ENCODE data around the gene SGMS2. TPM values are rescaled to one million over a fixed set of nuclear protein-coding genes. Genes with fewer than 3 reads are reported as not detected.

Gene SGMS2
- total and polyA plus RNA-seq, 2 of the 13 experiments (the other 11 are each of a cell fraction or from before 2014, with no cell fraction given): 1.2 to 1.7 TPM

GRCh38 chr4:107930821-107931774 is 106.4 kb downstream of the SGMS2 start, which contains the start of gene CYP2U1 (continued):
- TF ChIP-seq PLSCR1 (CRISPR knock-in tag; IDR thresholded peaks at IDR 0.05; ENCODE audit: borderline replicate concordance) (no peak), ETS1 (CRISPR knock-in tag; IDR thresholded peaks at IDR 0.05) (no peak), GABPA (IDR thresholded peaks at IDR 0.05; ENCODE audit: low read depth, low read length) (no peak), GABPA (CRISPR knock-in tag; IDR thresholded peaks at IDR 0.05; ENCODE audit: low read depth) (no peak), ZBTB44 (CRISPR knock-in tag; IDR thresholded peaks at IDR 0.05) (no peak), PRDM15 (CRISPR knock-in tag; IDR thresholded peaks at IDR 0.05) (no peak), ZNF556 (CRISPR knock-in tag; IDR thresholded peaks at IDR 0.05; ENCODE audit: borderline replicate concordance) (peak; percentile 73; the same call in 1 of the 2 replicates), GRHL1 (CRISPR knock-in tag; conservative IDR thresholded peaks at IDR 0.05) (no peak), ZXDC (CRISPR knock-in tag; IDR thresholded peaks at IDR 0.05) (no peak), TCF12 (IDR thresholded peaks at IDR 0.05) (no peak), TCF12 (CRISPR knock-in tag; IDR thresholded peaks at IDR 0.05) (no peak), KLF6 (CRISPR knock-in tag; IDR thresholded peaks at IDR 0.05) (no peak), ZNF225 (CRISPR knock-in tag; IDR thresholded peaks at IDR 0.05) (no peak), IRF9 (CRISPR knock-in tag; IDR thresholded peaks at IDR 0.05; ENCODE audit: borderline replicate concordance) (0 out of 2 replicates have a peak, but pooled peaks have one; percentile 49)
